ENCODE results near the gene GRIK2. TPM values are rescaled to one million over a fixed set of nuclear protein-coding genes. Genes with fewer than 3 reads are reported as not detected.
"Not testable (repeated sequence)": the region's sequence is repeated elsewhere in the genome, so short reads cannot be mapped to it uniquely, and the experiment has no call there.

Gene GRIK2
- total RNA-seq, 1 donor from 2014 or later = 1.8 TPM

DNA sequence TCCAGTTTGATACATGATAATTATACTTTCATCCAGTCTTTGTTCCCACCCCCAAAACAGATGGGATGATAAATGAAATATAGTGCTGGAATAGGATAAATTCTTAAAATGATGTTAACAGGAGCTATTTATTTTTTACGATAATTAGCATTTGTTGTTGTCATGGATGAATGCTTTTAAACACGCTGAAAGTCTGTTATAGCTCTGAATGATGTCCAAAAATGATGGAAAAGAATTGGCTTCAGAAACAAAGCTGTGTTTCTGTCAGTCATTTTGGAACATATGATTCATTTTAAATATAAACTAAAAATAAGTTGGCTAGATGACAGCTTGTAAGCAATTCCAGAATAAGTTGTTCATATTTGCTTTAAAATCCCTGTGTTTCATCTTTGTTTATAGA is 237.4 kb downstream of the GRIK2 start:
- DNase-seq (ENCODE audit: low spot score) = no peak

GRCh38 chr6:101633081-101633480 is 239.6 kb downstream of the GRIK2 start:
- DNase-seq (ENCODE audit: low spot score) = no peak

- not testable (repeated sequence) for DNase-seq (ENCODE audit: low spot score)
Observed at GRCh38 chr6:101638865-101639264, 245.4 kb downstream of the GRIK2 start.

- DNase-seq (ENCODE audit: low spot score) = no peak
Observed at GRCh38 chr6:101640131-101640530, 246.6 kb downstream of the GRIK2 start.

- no peak for DNase-seq (ENCODE audit: low spot score)
Observed at GRCh38 chr6:101645770-101646169, 252.3 kb downstream of the GRIK2 start.

GRCh38 chr6:101650402-101651100 is 257.0 kb downstream of the GRIK2 start:
- no peak for DNase-seq (ENCODE audit: low spot score)

DNA sequence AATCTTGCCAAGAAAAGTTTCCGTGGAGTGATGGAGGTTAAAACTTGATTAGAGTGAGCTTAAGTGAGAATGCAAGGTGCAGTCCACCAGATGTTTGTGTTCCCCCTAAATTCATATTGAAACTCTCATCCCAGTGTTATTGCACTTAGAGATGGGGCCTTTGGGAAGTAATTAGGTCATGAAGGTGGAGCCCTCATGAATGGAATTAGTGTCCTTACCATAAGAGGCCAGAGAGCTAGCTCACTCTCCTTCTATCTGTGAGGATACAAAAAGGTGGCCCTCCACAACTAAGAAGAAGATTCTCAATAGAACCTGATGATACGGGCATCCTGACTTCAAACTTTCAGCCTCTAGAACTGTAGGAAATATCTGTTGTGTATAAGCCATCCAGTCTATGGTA is 258.6 kb downstream of the GRIK2 start:
- no peak for DNase-seq (ENCODE audit: low spot score)

GRCh38 chr6:101655109-101655508 is 261.6 kb downstream of the GRIK2 start:
- no peak for DNase-seq (ENCODE audit: low spot score)

DNA sequence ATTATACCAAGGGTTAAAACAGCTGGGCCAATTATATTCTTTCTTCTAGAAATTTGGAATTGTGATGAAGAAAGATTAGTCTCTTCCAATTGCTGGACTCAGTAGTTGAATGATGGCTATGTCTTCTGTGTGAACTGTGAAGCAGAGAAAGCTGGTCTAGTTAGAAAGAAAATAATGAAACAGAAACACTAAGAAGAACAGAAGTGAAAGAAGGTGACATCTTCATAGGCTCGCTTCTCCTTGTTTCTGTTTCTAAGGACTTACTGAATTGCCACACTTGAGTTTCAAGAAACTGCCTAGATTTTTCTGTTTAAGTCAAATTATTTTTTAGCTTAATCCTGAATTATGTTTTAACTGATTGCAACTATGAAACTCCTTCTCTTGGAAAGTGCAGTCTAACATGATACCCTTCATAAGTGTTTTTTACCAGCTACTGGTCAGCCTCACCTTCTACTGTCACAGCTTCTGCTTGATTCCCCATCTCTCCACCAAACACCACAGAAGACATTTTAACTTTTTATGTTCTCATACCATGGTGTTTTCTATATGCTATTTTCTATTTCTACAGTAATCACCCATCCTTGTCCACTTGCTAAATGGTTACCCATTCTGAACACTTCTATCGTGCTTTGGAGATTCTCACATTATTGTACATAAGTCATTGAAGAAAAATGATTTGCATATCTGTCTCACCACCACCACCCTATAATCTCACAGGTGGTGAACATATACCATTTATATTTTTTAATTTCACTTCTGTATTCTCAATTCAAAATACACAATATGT is 268.8 kb downstream of the GRIK2 start:
- no peak for DNase-seq (ENCODE audit: low spot score)

GRCh38 chr6:101663100-101663499 is 269.6 kb downstream of the GRIK2 start:
- no peak for DNase-seq (ENCODE audit: low spot score)

DNA sequence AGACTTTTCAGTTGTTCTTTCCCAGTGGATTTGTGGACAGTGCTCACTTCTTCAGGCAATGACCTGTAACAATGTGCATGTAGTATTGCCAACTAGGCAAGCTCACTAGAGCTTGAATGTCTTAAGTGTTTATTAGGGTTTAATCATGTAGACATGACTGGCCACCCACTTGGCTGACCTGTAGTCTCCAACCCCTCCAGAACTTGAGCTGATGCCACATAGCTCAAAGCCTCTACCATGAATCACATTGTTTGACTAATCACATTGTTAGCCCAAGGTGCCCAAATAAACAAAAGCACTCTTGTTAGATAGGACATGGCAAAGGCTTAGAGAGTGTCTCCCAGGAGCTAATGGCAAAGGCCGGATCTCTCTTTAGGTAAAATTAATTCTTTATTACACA is 272.7 kb downstream of the GRIK2 start:
- DNase-seq (ENCODE audit: low spot score) = no peak

- DNase-seq (ENCODE audit: low spot score) = no peak
Observed at GRCh38 chr6:101668496-101669030, 275.1 kb downstream of the GRIK2 start.

DNA sequence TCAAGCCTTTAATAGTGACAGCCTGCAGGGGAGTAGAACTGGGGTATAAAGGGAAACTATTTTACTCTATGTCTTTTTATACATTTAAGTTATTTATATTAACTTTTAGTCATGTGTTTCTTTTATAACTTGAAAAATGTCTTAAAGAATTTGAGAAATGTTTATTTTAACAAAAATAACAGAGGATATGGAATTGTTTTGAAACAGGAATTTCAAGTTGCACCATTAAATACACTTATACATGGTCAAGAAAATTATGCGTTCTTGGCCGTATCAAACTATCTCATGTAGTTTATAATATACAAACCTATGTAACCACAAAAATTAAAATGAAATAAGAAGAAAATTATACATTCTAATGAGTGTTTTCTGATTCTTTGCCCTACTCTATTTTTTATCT is 282.7 kb downstream of the GRIK2 start:
- DNase-seq (ENCODE audit: low spot score) = no peak

- DNase-seq (ENCODE audit: low spot score) = no peak
Observed at GRCh38 chr6:101682937-101683336, 289.4 kb downstream of the GRIK2 start.

DNA sequence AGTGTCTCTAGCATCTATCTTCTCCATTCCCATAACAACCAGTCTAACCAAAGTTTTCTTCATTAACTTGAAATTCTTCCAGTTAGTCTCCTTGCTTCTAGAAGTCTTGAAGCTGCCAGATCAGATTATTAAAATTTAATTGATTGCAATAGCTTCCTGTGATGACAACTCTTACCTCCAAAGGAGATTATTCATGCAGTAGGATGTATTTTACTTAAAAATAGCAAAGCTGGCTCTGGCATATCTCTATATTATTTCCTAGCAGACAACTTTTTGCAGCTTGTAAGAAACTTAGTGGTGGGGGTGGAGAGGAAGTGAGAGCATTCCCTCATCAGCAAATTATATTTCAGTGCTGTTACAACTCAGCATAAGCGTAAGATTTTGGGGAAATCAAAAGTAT is 290.4 kb downstream of the GRIK2 start:
- no peak for DNase-seq (ENCODE audit: low spot score)

DNA sequence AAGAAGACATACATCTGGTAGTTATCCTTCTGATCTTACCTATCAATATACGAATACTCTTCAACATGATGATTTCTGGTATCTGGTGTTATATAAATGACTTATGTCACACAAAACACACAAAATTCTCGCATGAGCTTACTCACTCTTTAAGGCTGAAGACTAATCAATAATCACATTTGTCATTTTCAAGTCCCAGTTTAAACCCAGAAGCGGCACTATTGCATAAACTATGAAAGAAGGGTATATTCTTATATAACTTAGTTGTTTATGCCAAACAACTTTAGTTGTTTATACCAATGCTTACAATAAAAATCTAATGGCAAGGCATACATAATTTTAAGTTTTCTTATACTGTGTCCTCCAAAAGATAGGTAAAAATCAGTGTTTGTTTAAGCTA is 293.1 kb downstream of the GRIK2 start:
- DNase-seq (ENCODE audit: low spot score) = no peak

GRCh38 chr6:101689156-101689555 is 295.6 kb downstream of the GRIK2 start:
- no peak for DNase-seq (ENCODE audit: low spot score)

- DNase-seq (ENCODE audit: low spot score) = no peak
Observed at GRCh38 chr6:101689695-101690094, 296.2 kb downstream of the GRIK2 start.

DNA sequence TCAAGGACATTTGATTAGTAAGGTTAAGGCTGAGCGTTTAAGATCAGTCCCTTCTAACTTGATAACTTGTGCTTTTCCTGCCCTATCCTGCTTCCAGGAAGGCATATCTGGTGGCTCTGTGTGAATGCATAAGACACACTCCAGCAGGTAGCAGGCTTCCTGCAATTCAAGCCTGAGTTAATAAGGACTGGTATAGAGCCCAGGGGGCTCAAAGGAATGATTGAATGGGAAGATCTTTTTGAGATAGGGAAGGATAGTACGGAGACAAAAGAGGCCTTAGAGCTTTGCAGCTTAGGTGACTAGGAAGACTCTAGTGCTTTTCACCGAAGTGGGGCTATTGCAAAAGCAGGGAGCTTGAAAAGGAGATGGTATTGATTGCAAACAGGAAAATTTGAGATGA is 307.1 kb downstream of the GRIK2 start:
- no peak for DNase-seq (ENCODE audit: low spot score)

- no peak for DNase-seq (ENCODE audit: low spot score)
Observed at GRCh38 chr6:101703311-101703710, 309.8 kb downstream of the GRIK2 start.

DNA sequence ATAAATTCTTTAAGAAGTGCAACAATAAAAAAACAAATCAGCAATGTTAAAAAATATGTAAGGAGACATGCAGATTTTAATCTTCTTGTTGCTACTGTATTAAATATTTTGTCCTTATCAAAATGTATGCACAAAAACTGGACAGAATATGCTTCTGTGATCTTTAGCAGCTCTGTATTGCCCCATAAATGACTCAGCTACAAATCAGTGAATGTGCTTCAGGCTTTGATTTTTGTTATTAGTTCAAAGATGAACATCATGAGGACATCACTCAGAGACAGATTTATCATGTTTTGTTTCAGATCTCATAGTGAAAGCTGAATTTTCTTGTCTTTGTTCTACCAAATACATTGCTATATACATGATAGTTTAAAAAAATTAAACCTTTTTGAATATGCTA is 312.4 kb downstream of the GRIK2 start:
- no peak for DNase-seq (ENCODE audit: low spot score)

- no peak for DNase-seq (ENCODE audit: low spot score)
Observed at GRCh38 chr6:101706576-101706975, 313.1 kb downstream of the GRIK2 start.

- DNase-seq (ENCODE audit: low spot score) = no peak
Observed at GRCh38 chr6:101711518-101711917, 318.0 kb downstream of the GRIK2 start.

Data from ureter (tissue), 1 donor.